Measurements from ENCODE around the gene EIF2B1.

EIF2B1 gene

DNA sequence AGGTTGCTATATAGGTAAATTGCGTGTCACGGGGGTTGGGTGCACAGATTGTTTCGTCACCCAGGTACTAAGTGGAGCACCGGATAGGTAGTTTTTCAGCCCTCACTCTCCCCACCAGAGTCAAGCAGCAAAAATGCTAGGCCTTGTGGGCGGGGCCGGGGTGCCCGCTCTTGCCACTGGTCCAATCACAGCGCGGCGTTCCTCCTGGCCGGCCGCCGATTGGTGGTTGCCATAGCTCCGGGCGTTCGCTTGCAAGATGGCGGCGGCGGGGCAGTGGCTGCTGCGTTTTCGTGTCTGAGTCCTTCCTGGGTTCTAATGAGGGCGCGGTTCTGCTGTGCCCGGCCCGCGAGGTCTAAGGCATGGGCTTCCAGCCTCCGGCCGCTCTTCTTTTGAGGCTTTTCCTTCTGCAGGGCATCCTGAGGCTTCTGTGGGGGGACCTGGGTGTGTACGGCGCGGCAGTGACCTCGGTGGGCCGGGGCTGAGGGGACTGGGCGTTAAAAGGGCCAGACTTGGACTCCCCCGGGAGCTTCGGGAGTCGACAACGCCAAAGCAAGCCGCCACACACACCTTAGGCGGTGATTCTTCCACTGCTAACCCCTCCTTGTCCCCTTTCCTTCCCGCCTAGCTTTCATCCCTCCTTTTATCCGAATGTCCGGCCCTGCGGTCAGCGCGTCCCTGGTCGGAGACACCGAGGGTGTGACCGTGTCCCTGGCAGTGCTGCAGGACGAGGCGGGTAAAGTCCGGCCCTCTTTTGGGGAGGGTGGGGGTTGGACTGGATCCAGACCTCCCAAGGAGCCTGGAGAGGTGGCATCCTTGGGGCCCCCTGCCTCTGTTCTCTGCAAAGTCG lies 37.6 kb upstream of the EIF2B1 start, which contains the start of gene TCTN2 (continued):
- TF ChIP-seq YY2 (tag by site-specific recombination; IDR thresholded peaks at IDR 0.05) = peak; percentile 89
- no peak for TF ChIP-seq ZNF645 (tag by site-specific recombination; IDR thresholded peaks at IDR 0.05)
- TF ChIP-seq ZNF416 (tag by site-specific recombination; IDR thresholded peaks at IDR 0.05) = no peak
- TF ChIP-seq ZNF629 (tag by site-specific recombination; IDR thresholded peaks at IDR 0.05) = no peak
- no peak for TF ChIP-seq ZNF529 (tag by site-specific recombination; IDR thresholded peaks at IDR 0.05; ENCODE audit: insufficient replicate concordance)
- TF ChIP-seq ZNF596 (tag by site-specific recombination; IDR thresholded peaks at IDR 0.05) = no peak
- TF ChIP-seq ZNF354C (tag by site-specific recombination; IDR thresholded peaks at IDR 0.05; ENCODE audit: borderline replicate concordance, low read depth) = no peak
- no peak for TF ChIP-seq ZNF585B (tag by site-specific recombination; IDR thresholded peaks at IDR 0.05)
- TF ChIP-seq ZNF791 (tag by site-specific recombination; IDR thresholded peaks at IDR 0.05) = no peak
- no peak for TF ChIP-seq BCL6B (tag by site-specific recombination; IDR thresholded peaks at IDR 0.05)
- 0 out of 2 replicates have a peak, but pooled peaks have one; percentile 38 for TF ChIP-seq ZFP37 (tag by site-specific recombination; IDR thresholded peaks at IDR 0.05)
- no peak for TF ChIP-seq ZNF423 (tag by site-specific recombination; IDR thresholded peaks at IDR 0.05)
- no peak for TF ChIP-seq ZNF302 (tag by site-specific recombination; IDR thresholded peaks at IDR 0.05; ENCODE audit: low read depth)
- no peak for TF ChIP-seq ZNF175 (tag by site-specific recombination; IDR thresholded peaks at IDR 0.05)
- peak; percentile 16; the same call in 1 of the 2 replicates for TF ChIP-seq KLF9 (tag by site-specific recombination; IDR thresholded peaks at IDR 0.05; ENCODE audit: low read depth)
- no peak for TF ChIP-seq ZNF138 (tag by site-specific recombination; IDR thresholded peaks at IDR 0.05; ENCODE audit: borderline replicate concordance)
- no peak for TF ChIP-seq ZNF221 (tag by site-specific recombination; IDR thresholded peaks at IDR 0.05; ENCODE audit: borderline replicate concordance)
- TF ChIP-seq KLF16 (tag by site-specific recombination; IDR thresholded peaks at IDR 0.05) = no peak
- TF ChIP-seq KLF1 (tag by site-specific recombination; IDR thresholded peaks at IDR 0.05) = 0 out of 2 replicates have a peak, but pooled peaks have one; percentile 6
- TF ChIP-seq GLIS1 (tag by site-specific recombination; IDR thresholded peaks at IDR 0.05) = peak; percentile 92
- TF ChIP-seq ZNF433 (tag by site-specific recombination; IDR thresholded peaks at IDR 0.05; ENCODE audit: low read depth) = no peak
- TF ChIP-seq ZSCAN4 (tag by site-specific recombination; IDR thresholded peaks at IDR 0.05) = no peak
- no peak for TF ChIP-seq ZFP3 (tag by site-specific recombination; IDR thresholded peaks at IDR 0.05; ENCODE audit: low read depth)
- TF ChIP-seq KLF7 (tag by site-specific recombination; IDR thresholded peaks at IDR 0.05; ENCODE audit: borderline replicate concordance) = 0 out of 2 replicates have a peak, but pooled peaks have one; percentile 45
- peak; percentile 87 for TF ChIP-seq YY1 (tag by site-specific recombination; IDR thresholded peaks at IDR 0.05)
- TF ChIP-seq ZNF366 (tag by site-specific recombination; conservative IDR thresholded peaks at IDR 0.05) = peak; percentile 65
- TF ChIP-seq ZNF133 (tag by site-specific recombination; IDR thresholded peaks at IDR 0.05) = no peak
- peak; percentile 84 for TF ChIP-seq SP2 (tag by site-specific recombination; IDR thresholded peaks at IDR 0.05)
- TF ChIP-seq ZNF488 (tag by site-specific recombination; IDR thresholded peaks at IDR 0.05) = no peak
- 0 out of 2 replicates have a peak, but pooled peaks have one; percentile 34 for TF ChIP-seq ZNF2 (tag by site-specific recombination; IDR thresholded peaks at IDR 0.05)
- no peak for TF ChIP-seq ZNF658 (tag by site-specific recombination; IDR thresholded peaks at IDR 0.05)
- no peak for TF ChIP-seq ZNF48 (tag by site-specific recombination; IDR thresholded peaks at IDR 0.05)
- no peak for TF ChIP-seq GLI2 (tag by site-specific recombination; IDR thresholded peaks at IDR 0.05; ENCODE audit: borderline replicate concordance, low read depth)
- no peak for TF ChIP-seq ZNF19 (tag by site-specific recombination; IDR thresholded peaks at IDR 0.05; ENCODE audit: low read depth)
- no peak for TF ChIP-seq ZNF768 (tag by site-specific recombination; IDR thresholded peaks at IDR 0.05)
- TF ChIP-seq ZBTB1 (tag by site-specific recombination; IDR thresholded peaks at IDR 0.05) = no peak
- TF ChIP-seq ZNF514 (tag by site-specific recombination; IDR thresholded peaks at IDR 0.05) = no peak
